ENCODE results near the gene OLFML1.

The OLFML1 gene

DNA sequence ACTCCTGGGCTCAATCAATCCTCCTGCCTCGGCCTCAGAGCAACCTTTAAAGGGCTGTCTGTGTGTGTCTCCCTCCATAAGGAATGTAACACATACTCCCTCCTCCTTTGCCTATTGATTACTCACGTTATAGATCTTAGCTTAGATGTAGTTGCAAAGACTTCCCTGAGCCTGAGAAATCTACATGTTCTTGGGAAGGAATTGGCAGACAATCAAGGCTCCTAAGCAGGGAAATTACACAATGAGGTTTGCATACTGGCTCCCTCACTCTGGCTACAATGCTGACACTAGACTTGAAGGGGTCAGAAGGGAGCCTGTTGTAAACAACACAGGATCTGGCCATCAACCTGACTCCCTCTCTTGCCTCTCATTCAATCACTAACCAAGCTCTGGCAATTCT, 5.2 kb upstream of the OLFML1 start:
- DNase-seq (ENCODE audit: low read depth), result no peak

DNA sequence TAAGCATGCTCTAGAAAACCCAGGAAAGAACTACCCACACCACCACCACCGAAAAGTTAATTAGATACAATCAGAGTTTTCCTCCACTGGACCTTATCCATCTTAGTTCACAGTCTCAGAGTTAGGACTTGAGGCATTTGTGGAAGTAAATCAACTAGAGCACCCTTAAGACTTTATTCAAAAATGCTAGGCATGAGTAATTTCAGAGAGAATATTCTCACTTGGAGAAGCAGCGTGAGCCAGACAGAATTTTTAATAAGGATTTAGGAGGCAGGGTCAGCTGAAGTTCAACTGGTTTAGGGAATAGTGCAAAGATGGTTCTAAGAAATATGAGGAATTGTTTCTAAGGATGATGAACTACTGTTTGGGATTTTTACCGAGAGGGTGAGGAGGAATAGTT, 1.2 kb upstream of the OLFML1 start:
- no peak for DNase-seq (ENCODE audit: low read depth)

DNA sequence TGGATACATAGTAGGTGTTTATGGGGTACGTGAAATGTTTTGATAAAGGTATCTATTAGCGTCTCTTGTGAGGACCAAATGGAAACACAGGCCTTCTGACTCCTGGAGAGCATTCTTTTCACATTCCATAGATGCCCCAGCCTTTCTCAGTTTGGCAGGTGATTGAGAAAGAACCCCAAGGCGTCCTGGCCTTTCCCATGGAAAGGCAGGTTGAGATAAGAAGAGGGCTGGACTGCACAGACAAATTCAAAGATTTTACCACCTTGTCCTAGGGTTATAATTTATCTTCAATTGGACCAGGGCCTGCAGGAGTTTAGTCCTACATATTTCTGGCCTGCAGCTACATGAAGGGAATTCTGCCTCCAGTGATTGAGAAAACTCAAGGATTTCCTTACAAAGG, 661 bp upstream of the OLFML1 start:
- no peak for DNase-seq (ENCODE audit: low read depth)

DNA sequence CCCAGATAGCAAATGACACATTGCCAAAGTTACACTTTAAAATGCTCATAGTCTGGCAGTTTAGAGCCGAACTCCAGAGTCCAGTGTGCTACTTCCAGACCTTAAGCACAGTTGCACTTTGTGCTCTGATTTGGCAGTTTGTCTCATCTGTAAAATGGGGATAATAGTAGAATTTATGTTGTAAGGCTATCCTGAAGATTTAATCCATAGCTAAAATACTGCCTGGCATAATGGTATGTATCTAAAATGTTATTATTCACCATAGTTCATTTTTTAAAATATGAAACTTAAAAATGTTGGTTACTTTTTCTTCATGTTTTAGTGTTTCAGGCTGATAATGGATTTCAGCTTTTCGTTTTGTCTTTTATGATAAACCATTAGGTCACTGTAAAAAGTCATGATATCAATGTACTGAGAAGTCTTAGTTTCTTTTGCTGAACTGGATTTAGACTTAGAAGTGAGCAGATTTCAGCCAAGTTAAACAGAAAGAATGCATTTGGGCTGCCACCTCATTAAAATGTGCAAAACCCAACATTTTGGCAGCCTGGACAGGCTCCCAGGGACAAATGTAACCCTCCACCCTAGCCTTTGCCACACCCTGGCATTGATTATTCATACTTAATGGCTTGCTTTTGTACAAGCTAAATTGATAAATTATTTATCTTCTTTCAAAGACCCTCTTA, 933 bp downstream of the OLFML1 start:
- no peak for DNase-seq (ENCODE audit: low read depth)

DNA sequence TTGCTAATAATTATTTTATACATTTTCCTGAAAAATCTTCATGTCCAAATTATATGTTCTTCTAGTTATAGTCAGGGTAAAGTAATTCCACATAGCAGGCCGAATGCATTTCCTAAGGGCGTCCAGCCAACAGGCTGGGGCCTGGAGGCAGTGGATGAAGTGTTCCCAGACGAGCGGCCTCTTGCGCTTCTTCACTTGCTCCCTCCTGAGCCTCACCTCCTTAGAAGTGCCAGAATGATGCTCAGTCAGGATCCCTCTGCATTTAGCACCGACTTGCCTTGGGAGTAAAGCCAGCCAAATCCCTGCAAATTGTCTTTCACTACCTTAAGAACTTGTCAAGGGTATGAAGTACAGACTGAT, 1.5 kb downstream of the OLFML1 start:
- no peak for DNase-seq (ENCODE audit: low read depth)

DNA sequence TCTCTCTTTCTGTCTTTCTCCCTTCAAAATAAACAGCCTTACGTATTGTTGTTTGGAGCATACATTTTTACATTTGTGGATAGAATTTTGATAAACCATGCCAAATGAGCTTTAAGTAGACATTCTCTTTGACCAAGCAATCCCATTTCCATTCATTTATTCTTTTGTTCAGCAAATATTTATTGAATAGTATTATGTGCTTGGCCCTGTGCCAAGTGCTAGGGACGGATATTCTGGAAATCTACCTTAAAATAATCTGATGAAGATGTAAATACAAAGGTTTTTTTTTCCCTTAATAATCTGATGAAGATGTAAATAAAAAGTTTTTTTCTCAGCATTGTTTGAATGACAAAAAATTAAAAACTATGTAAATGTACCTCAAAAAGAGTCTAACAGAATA, 2.1 kb downstream of the OLFML1 start:
- DNase-seq (ENCODE audit: low read depth), result no peak

DNA sequence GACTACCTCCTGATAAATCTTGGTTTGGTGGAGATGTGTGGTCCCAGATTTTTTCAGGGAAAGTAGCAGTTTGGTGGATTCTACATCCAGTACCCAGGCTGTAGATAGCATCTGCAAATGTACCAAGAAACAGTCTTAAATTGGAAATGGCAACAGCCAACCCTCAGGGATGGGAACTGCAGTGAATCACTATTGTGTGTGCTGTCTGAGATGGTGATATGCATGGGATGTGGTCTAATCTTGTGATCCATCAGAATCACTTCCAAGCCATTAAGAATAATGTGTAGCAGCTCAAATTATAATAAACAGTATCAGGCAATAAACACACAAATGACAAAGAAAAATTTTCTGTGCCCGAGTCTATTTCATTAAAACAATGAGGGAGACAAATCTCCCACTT, 3.4 kb downstream of the OLFML1 start:
- no peak for DNase-seq (ENCODE audit: low read depth)

DNA sequence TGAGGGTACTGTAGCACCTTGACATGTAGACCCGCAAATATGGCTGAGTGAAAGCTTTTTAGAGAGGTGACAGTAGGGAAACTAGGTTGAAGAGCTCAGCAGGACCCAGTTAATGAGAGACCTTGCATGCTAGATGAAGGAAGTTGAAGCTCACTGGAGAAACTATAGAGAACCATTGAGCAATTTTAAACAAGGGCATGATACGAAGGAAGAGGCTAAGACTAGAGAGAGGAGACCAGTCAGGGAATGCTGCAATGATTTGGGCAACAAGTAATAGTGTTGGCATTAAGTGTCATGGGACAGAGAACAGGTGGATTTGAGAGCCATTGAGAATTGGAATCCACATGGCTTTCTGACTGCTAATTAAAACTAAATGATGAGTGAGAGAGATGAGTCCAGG, 4.1 kb downstream of the OLFML1 start:
- DNase-seq (ENCODE audit: low read depth), result no peak

DNA sequence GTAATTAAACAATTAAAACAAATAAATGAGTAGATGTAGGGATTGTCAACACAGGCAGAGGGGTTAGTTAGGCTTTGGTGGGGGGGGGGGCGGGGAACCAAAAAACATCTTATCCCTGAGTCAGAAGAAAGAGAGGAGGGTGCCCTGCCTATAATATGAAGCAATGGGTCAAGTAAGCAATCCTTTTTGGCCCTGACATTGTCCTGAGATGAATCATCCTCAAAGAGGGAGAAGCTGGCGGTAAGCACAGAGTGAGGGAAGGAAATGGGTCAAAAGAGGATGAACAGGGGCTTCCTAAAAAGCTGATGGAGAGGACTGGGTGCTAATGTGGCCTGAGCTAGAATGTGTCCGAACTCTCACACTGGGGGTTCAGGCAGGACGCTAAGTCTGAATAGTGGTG, 4.7 kb downstream of the OLFML1 start:
- DNase-seq (ENCODE audit: low read depth), result peak; percentile 50

DNA sequence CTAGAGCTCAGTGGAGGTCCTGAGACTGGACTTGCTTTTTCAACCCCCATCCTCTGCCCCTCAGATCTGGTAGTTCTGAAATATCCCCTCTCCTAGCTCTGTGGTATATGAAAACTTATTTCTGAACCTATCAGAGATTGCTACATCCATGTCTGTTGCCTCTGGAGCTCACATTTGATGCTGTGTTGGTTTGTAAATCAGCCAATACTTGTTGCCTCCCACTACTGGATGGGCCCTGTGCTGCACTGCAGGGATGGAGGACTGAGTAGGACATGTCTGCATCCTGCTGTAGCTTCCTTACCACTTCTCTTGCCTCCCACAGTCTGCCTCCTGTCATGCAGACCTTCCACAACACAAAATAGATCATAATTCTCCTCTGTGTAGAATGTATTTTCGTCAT, 5.2 kb downstream of the OLFML1 start:
- DNase-seq (ENCODE audit: low read depth), result peak; percentile 5

DNA sequence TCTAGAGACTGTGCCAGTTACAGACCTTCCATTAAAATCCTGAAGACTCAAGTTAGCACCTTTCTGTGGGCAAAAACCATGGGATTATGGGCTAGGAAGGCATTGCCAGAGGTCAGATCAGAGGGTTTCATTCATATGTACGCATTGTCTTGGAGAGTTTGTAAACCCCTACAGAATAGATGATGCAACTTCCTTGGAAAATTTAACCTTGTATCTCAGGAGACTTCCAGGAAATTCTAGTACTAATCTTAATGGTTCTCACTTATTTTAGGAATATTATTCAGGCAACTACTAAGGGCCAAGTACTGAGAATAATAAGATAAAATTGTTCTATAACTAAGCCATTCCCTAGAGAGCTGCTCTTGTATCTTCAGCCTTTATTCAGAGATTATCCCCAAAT, 6.9 kb downstream of the OLFML1 start:
- DNase-seq (ENCODE audit: low read depth), result no peak

DNA sequence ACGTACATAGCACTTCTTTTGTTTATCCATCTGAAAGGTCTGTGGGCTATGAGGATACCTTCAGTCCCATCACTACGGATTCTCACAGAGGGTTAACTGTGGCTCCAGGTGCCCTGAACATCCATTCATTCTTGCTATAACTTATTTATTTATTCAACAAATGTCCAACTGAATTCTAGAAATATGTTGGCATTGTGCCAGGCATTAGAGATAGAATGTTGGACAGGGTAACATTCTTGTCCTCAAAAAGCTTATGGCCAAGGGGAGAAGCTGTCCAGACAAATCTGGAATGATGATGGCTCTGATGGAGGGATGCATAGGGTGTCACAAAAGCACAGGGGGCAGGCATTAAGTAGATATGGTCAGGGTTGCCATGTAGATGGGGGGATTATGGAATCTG, 8.4 kb downstream of the OLFML1 start:
- DNase-seq (ENCODE audit: low read depth), result no peak

DNA sequence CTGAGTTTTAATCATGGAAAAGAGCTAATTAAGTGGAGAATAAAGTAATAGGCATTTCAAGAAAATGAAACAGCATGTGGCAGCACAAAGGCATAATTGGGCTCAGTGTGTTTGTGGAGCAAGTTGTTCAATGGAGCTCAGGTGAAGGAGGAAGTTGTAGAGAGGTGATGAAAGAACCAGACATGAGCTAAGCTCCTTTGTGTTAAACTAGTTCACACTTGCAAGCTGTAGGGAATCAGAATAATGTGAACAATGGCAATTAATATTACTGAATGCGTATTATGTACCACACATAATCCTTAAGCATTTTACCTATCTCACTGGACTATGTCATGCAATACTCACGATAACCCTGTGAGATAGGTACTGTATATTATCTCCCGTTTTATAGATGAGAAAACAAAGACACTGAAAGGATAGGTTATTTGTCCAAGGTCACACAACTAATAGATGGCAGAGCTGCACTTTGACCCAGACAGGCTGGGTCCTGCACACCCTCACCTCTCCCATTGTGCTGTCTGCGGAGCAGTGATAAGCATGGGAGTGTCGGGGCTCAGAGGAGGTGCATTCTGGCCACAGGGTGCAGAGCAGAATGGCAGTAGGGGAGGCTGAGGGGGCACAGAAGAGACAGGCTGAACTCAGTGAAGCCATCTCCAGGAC, 8.9 kb downstream of the OLFML1 start:
- no peak for DNase-seq (ENCODE audit: low read depth)

DNA sequence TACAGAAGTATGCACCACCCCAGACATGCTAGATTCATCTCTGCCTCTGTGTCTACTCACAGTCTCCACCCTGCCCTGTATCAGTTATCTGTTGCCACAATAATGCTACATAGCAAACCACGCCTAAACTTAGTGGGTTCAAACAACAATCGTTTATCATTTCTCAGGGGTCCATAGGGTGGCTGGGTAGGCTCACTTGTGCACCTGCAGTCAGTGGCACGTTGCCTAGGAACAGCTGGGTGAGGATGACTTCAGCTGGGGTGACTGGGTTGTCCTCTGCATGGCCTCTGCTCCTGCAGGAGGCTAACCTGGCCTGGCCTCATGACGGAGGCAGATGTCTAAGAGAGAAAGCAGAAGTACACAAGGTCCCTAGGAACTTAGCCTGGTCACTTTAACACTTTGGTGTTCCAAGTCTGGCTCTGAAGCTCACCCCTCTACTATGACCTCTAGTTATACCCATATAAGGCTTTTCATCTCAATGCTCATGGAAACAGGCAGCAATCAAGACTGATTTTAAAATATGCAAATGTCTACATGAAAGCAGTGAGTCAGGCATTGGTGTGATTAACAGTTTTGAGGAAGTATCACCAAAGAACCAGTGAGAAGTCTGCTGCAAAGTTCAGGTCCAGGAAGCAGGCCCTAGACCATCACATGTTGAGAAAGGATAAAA, 10.7 kb downstream of the OLFML1 start:
- no peak for DNase-seq (ENCODE audit: low read depth)

DNA sequence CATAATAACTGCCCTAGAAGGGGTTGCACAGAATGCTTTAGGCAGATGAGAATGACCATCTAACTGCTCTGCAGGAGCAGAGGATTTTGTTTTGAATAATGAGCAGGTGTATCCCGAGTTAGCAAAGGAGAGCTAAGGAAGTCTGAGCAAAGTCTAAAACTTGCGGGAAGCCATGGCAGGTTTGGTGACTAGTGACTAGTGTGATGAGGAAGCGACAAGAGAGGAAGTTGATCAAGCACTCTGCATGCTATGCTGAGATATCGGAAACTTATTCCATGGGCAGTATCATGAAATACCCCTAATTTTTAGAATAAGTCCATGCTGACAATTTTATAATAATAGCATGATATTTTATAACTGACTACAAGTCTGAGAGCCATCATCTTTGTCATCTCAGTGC, 12.9 kb downstream of the OLFML1 start:
- DNase-seq (ENCODE audit: low read depth), result no peak

DNA sequence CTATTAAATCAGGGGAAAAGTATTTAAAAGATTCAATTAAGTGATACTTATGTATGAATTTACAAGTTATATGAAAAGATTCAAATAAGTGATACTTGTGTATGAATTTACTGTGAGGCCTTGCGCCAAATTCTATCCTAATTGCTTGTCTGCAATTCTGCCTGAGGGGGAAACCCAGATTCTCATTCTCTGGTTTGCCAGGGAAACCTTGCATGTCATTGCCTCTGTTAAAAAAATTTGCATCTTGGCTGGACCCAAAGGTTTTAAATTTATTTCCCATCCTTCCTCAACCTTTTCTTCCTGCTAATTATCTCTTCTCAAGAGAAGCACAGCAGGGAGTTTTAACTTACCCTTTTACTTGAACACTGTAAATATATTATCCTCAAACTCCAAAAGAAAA, 13.8 kb downstream of the OLFML1 start:
- DNase-seq (ENCODE audit: low read depth), result no peak

DNA sequence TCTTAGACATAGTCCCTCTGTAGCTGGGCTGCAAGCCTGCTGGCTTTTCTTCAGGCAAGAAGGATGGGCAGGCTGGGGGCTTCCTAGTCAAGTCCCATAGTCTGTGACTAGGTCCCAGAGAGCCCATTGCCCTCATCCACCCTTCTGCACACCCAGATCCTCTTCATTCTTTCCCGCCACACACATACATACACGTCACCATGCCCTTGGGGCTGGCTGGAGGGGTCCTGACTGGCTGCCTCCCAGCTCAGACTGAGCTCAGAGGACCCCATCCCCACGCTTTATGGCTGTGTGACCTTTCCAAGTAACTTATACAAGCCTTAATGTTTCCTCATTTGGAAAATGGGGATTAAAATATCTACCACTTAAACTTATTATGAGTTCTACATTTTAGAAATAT, 14.9 kb downstream of the OLFML1 start:
- no peak for DNase-seq (ENCODE audit: low read depth)

DNA sequence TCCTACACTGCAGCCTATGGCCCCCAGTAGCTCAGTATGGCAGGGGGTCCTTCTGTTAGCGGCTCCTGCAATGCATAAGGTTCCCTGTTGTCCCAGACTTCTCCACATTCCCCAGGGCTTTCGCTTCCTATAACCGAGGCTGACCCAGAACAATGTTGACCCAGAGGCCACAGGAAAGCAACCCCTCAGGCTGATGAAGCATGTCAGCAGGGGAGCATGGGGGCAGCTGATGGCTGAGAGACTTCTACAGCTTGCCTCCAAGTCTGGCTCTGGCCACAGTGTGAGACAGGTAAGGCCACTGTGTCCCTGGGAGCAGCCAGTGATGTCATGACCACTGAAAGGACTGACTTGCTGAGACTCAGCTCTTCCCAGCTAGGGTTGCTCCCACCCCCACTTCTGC, 15.9 kb downstream of the OLFML1 start:
- DNase-seq (ENCODE audit: low read depth), result no peak

DNA sequence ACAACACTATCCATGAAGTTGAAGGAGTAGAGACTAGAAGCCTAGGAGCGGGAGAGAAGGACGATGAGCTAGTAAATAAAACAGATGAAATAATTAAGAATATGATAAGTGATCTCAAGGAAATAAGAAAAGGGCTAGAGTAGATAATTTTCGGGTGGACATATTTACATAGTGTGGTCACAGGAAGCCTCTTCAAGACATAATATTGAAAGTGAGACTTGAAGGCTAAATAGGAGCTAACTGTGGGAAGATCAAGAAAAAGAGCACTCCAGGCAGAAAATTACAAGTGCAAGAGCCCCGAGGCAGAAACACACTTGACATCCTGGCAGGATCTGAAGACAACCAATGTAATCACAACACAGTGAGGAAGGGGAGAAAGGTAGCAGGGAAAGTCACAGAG, 16.6 kb downstream of the OLFML1 start:
- no peak for DNase-seq (ENCODE audit: low read depth)

DNA sequence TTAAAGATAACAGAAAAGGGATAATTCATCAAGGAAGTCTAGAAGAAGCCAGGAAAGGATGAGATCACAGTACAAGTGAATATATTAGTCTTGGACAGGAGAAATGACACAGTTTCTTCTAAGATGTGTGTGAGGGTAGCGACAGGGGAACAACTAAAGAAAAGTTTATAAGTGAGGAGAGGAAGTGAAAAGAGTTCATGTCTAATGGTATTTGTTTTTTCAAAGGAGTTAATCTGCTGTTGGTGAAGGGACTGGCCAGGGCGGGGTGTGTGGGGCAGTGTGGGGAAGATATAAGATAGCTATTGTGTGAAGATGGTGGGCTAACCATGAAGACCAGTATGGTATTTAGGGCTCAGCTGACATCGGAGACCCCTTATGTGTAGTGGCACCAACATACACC, 20.9 kb downstream of the OLFML1 start:
- no peak for DNase-seq (ENCODE audit: low read depth)

DNA sequence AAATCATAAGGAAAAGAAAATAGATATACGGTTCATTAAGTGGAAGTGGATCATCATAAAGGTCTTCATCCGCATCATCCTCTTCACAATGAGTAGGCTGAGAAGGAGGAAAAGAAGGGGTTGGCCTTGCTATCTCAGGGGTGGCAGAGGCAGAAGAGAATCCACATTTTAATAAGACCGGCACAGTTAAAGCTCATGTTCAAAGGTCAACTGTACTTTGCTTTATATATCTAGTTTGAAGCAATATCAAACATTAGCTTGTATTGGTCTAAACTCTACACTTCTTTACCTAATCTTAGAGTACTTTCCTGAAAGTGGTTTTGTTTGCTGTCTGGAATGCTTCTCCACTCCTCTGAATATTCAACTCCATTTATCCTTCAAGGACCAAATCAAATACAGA, 22.8 kb downstream of the OLFML1 start:
- no peak for DNase-seq (ENCODE audit: low read depth)

DNA sequence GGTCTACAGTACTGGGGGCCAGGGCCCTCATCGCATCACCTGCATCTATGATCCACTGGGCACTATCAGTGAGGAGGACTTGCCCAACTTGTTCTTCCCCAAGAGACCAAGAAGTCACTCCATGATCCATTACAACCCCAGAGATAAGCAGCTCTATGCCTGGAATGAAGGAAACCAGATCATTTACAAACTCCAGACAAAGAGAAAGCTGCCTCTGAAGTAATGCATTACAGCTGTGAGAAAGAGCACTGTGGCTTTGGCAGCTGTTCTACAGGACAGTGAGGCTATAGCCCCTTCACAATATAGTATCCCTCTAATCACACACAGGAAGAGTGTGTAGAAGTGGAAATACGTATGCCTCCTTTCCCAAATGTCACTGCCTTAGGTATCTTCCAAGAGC, 24.7 kb downstream of the OLFML1 start:
- no peak for DNase-seq (ENCODE audit: low read depth)

DNA sequence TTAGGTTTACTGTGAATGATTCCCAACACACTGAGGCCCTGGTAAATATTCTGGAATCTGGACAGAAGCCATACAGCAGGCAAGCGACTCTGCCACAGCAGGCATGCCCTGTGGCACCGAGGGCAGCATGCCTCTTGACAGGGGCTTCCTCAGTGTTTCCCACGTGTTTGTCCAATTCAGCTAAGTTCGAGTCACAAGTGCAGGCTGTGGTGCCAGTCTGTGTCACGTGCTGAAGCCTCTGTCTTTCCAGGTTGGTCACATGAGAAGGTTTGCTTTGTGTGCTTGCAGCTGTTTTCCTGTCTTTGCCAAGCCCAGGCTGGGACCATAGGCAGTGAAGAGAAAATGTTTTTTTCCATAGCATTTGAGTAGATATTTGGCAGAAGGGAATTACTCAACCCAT, 26.1 kb downstream of the OLFML1 start:
- no peak for DNase-seq (ENCODE audit: low read depth)
